Heart left ventricle (tissue), 16 donors: ENCODE results near the gene IFNL4. TPM values are rescaled to one million over a fixed set of nuclear protein-coding genes. Genes with fewer than 3 reads are reported as not detected.

ENCODE experiments used
- ATAC-seq, 4 donors: fragments of 200-7000 bp; cut with Tn5 transposase; one replicate each; pipeline ENCODE4 v1.9.1; 2020 to 2022; ENCODE audit warnings: moderate library complexity in 4 of 4, mild to moderate bottlenecking in 3 of 4, moderate number of reproducible peaks in 1 of 4
- DNase-seq, 5 donors: peaks; one replicate each; pipeline ENCODE4 v3.0.0-alpha.2; 2020
- H3K27ac ChIP-seq, 12 donors: fragments of 200-600 bp; sonication (generic) in 4 of 12; one replicate each; pipeline versions ENCODE4 v1.5.0 to v1.8.0; 2016 to 2022; ENCODE audit warnings: mild to moderate bottlenecking in 2 of 12
- H3K27me3 ChIP-seq, 9 donors: fragments of 200-600 bp; sonication (generic) in 2 of 9; one replicate each; pipeline versions ENCODE4 v1.5.1 to v1.8.0; 2016 to 2022; ENCODE audit warnings: mild to moderate bottlenecking in 3 of 9
- H3K36me3 ChIP-seq, 9 donors: fragments of 200-600 bp; sonication (generic) in 2 of 9; one replicate each; pipeline versions ENCODE4 v1.5.0 to v1.8.0; 2018 to 2022; ENCODE audit warnings: mild to moderate bottlenecking in 2 of 9
- H3K4me1 ChIP-seq, 12 donors: fragments of 200-600 bp; sonication (generic) in 4 of 12; one replicate each; pipeline versions ENCODE4 v1.5.0 to v1.8.0; 2016 to 2022; ENCODE audit warnings: mild to moderate bottlenecking in 3 of 12
- H3K4me3 ChIP-seq, 12 donors: fragments of 200-600 bp; sonication (generic) in 4 of 12; one replicate each; pipeline versions ENCODE4 v1.5.0 to v1.8.0; 2017 to 2022; ENCODE audit warnings: mild to moderate bottlenecking in 9 of 12, moderate library complexity in 4 of 12
- H3K9me3 ChIP-seq, 12 donors: fragments of 200-600 bp; sonication (generic) in 4 of 12; one replicate each; pipeline versions ENCODE4 v1.5.0 to v1.8.0; 2016 to 2022; ENCODE audit warnings: mild to moderate bottlenecking in 1 of 12
- CTCF ChIP-seq, 12 donors: fragments of 200-600 bp; sonication (generic) in 4 of 12; IDR thresholded peaks; one replicate each; pipeline versions ENCODE4 v1.5.0 to v1.8.0; 2018 to 2022; ENCODE audit warnings: antibody characterized with exemption in 12 of 12, mild to moderate bottlenecking in 5 of 12
- POLR2A ChIP-seq, 2 donors: fragments of 450-650 bp; IDR thresholded peaks; one replicate each; pipeline ENCODE4 v1.6.1; 2017; ENCODE audit warnings: antibody characterized with exemption in 2 of 2, mild to moderate bottlenecking in 2 of 2, moderate library complexity in 2 of 2
- WGBS, 4 donors: extraction: QIAGEN DNeasy Blood & Tissue Kit in 2 of 4; methylation state at CpG; one replicate each; pipeline versions ENCODE4 v1.1.5 to v1.1.7; 2013 to 2018; 5-methylcytosine and 5-hydroxymethylcytosine counted together
- intact Hi-C, 10 donors: fragments of 100-400 bp; cut with DNase I; formaldehyde crosslinking; loops; one replicate each; pipeline versions ENCODE4 v1.11.1 to v1.14.2; 2022
- polyA plus RNA-seq, 2 donors: library from polyadenylated mRNA; stranded (reverse); fragments of 200-250 nt; gene quantifications; one replicate each; pipeline ENCODE4 v1.2.3, GENCODE V29; 2013
- total RNA-seq, 9 donors: library from RNA; depleted of rRNA in 2 of 9; stranded (reverse); fragments of >200 nt in 2 of 9; fragmentation: NEBNext Ultra II Directional in 3 of 9; extraction: Animal tissue kit (Norgen Biotek cat#: 25700) in 3 of 9; gene quantifications; one replicate each; pipeline versions ENCODE4 v1.1.0 to v1.2.4, GENCODE V29; 2016 to 2023
- donor health status: ischemic (EF 13 %, LVEDD 7.1; RV severe dilation, severe dysfunction).
- donor health status: healthy with polysubstance abuse.
- donor health status: DM: no; HTN: yes; CAD: no.
- donor health status: DM: no; HTN: no; CAD: no.
- donor health status: ischemic (EF 25% LVEDD 6.9; RV normal size, moderate dysfunction).
- donor health status: ischemic (EF 25% LVEDD 5.7; RV mildly dilated, moderate dysfunction).
- donor health status: healthy.
- donor health status: DM: yes; HTN: yes; CAD: no.
- donor health status: ischemic (EF 35%, LVEDD 5.7; RV mildly dilated, moderate dysfunction).
- donor health status: nonischemic (EF 11% LVEDD 7.7; RV severe dilation, severe dysfunction).
- donor health status: DM: yes; HTN: yes; CAD: no.
- donor health status: PGD.
- donor health status: ischemic (EF 29% LVEDD 5.4; RV normal size, mild dysfunction).
- donor health status: nonischemic (EF 23%, LVEDD 6.1; RV moderate dilation, normal function).

Gene IFNL4
- total and polyA plus RNA-seq, 11 donors = not detected

GRCh38 chr19:39261704-39262103, 13.0 kb upstream of the IFNL4 start:
- 80 to 86% (median 83%) methylated on average over 3 of the region's 3 CpGs for WGBS, 4 donors
- intact Hi-C loops = no loop called here
- Histone ChIP-seq H3K36me3 (no peaks in the 10 kb centered on the region), H3K9me3 (peaks cover 0 to 7% (median 0%) of the 10 kb centered on the region in 12 donors), H3K27me3 (peaks cover 29 to 90% (median 56%) of the 10 kb centered on the region in 9 donors), H3K4me1 (peaks cover 0 to 18% (median 0%) of the 10 kb centered on the region in 12 donors), H3K4me3 (no peak overlapping the region), H3K27ac (no peak overlapping the region)
- ATAC-seq (no peak), DNase-seq (no peak)
- TF ChIP-seq CTCF (IDR thresholded peaks at IDR 0.05) = no peak

- ATAC-seq (no peak), DNase-seq (no peak)
- no peaks in the 10 kb centered on the region for H3K4me1 ChIP-seq
- intact Hi-C loops = loop anchor here in 1 of 10 donors (5.0 kb wide), 1 partner anchor 800 kb away; no protein-coding TSS in a partner anchor
- H3K9me3 ChIP-seq = peaks cover 0 to 8% (median 0%) of the 10 kb centered on the region in 12 donors
- H3K4me3 ChIP-seq = no peak overlapping the region
- H3K27me3 ChIP-seq = peaks cover 4 to 81% (median 29%) of the 10 kb centered on the region in 9 donors
- 91 to 98% (median 94%) methylated on average over 4 of the region's 4 CpGs for WGBS, 4 donors
- no peak for TF ChIP-seq CTCF (IDR thresholded peaks at IDR 0.05)
- TF ChIP-seq POLR2A (IDR thresholded peaks at IDR 0.05) = no peak
- no peak overlapping the region for H3K27ac ChIP-seq
- H3K36me3 ChIP-seq = no peaks in the 10 kb centered on the region
Measured at GRCh38 chr19:39257227-39257626, 8.6 kb upstream of the IFNL4 start.

- TF ChIP-seq POLR2A (IDR thresholded peaks at IDR 0.05) (no peak), CTCF (IDR thresholded peaks at IDR 0.05) (no peak)
- peaks cover 5 to 79% (median 20%) of the 10 kb centered on the region in 9 donors for H3K27me3 ChIP-seq
- no peak for DNase-seq
- no peaks in the 10 kb centered on the region for H3K4me1 ChIP-seq
- intact Hi-C loops = loop anchor here in 1 of 10 donors (5.0 kb wide), 1 partner anchor 797 kb away; no protein-coding TSS in a partner anchor
- no peaks in the 10 kb centered on the region for H3K36me3 ChIP-seq
- 79 to 85% (median 82%) methylated on average over 24 to 29 of the region's 29 CpGs for WGBS, 4 donors
- no peak overlapping the region for H3K27ac ChIP-seq
- ATAC-seq = no peak
- no peak overlapping the region for H3K4me3 ChIP-seq
- peaks cover 0 to 8% (median 0%) of the 10 kb centered on the region in 12 donors for H3K9me3 ChIP-seq
Measured at GRCh38 chr19:39254531-39255345, 6.1 kb upstream of the IFNL4 start.

- TF ChIP-seq CTCF (IDR thresholded peaks at IDR 0.05) = no peak
- no peak for TF ChIP-seq POLR2A (IDR thresholded peaks at IDR 0.05)
- no peak overlapping the region for H3K27ac ChIP-seq
- DNase-seq (no peak), ATAC-seq (no peak)
- peaks cover 0 to 8% (median 0%) of the 10 kb centered on the region in 12 donors for H3K9me3 ChIP-seq
- peaks cover 9 to 81% (median 32%) of the 10 kb centered on the region in 9 donors for H3K27me3 ChIP-seq
- H3K4me1 ChIP-seq = no peaks in the 10 kb centered on the region
- H3K36me3 ChIP-seq = no peaks in the 10 kb centered on the region
- 79 to 87% (median 85%) methylated on average over 8 of the region's 8 CpGs for WGBS, 4 donors
- H3K4me3 ChIP-seq = no peak overlapping the region
- intact Hi-C loops = no loop called here
Measured at GRCh38 chr19:39253374-39254149, 4.9 kb upstream of the IFNL4 start.
